Pons (tissue), 1 donor: Measurements from ENCODE around the gene POLD2.

Experiments
- DNase-seq: peaks from one replicate; pipeline ENCODE4 v3.0.0-alpha.2; 2016; ENCODE audit warnings: low spot score

The POLD2 gene

DNA sequence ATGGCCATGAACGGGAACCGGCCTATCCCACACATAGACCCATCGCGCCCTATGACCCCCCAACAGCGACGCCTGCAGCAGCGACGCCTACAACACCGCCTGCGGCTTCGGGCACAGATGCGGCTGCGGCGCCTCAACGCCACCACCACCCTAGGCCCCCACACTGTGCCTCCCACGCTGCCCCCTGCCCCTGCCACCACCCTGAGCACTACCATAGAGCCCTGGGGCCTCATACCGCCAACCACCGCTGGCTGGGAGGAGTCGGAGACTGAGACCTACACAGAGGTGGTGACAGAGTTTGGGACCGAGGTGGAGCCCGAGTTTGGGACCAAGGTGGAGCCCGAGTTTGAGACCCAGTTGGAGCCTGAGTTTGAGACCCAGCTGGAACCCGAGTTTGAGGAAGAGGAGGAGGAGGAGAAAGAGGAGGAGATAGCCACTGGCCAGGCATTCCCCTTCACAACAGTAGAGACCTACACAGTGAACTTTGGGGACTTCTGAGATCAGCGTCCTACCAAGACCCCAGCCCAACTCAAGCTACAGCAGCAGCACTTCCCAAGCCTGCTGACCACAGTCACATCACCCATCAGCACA lies 9.5 kb downstream of the POLD2 start:
- DNase-seq: no peak

DNA sequence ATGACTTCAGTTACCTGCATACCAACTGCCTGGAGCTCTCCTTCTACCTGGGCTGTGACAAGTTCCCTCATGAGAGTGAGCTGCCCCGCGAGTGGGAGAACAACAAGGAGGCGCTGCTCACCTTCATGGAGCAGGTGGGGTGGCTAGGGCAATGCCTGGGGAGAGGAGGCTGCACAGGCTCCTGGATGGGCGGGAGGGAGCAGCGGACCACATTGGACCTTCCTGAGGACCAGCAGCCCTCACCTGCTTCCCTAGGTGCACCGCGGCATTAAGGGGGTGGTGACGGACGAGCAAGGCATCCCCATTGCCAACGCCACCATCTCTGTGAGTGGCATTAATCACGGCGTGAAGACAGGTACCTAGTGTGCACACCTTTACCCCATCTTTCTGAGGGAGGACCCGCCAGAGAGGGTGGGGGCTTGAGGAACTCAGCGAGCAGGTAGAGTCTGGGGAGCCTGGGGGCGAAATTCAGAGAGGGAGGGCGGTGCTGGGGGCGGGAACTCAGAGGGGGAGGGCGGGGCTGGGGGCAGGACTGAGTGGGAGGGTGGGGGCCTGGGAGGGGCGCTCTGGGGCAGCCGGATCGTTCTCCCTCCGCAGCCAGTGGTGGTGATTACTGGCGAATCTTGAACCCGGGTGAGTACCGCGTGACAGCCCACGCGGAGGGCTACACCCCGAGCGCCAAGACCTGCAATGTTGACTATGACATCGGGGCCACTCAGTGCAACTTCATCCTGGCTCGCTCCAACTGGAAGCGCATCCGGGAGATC lies 10.2 kb downstream of the POLD2 start:
- DNase-seq: no peak

DNA sequence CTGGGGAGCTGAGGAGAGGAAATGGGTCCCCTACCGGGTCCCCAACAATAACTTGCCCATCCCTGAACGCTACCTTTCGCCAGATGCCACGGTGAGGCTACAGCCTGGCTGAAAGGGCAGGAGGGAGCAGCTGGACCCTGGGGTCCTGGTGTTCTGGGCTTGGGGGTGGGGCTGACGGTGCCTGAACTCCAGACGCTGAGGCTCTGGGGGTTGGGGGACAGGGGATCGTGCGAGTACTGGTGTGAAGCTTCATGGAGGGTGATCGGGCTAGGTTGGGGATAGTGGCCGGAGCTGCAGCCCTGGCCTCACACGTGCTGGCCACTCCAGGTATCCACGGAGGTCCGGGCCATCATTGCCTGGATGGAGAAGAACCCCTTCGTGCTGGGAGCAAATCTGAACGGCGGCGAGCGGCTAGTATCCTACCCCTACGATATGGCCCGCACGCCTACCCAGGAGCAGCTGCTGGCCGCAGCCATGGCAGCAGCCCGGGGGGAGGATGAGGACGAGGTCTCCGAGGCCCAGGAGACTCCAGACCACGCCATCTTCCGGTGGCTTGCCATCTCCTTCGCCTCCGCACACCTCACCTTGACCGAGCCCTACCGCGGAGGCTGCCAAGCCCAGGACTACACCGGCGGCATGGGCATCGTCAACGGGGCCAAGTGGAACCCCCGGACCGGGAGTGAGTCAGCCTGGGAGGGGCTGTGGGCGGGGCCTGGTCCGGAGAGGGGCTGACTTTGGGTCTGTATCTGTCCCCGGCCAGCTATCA lies 10.9 kb downstream of the POLD2 start:
- no peak for DNase-seq

DNA sequence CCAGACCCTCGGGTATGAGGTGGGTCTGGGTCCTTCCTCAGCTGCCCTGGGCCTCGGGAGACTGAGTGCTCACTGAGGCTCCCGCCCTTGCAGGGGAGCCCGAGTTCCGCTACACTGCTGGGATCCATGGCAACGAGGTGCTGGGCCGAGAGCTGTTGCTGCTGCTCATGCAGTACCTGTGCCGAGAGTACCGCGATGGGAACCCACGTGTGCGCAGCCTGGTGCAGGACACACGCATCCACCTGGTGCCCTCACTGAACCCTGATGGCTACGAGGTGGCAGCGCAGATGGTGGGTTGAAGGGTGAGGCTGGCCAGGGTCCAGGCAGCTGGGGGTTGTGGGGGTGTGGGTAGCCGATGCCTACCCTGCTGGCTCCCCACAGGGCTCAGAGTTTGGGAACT lies 11.6 kb downstream of the POLD2 start:
- no peak for DNase-seq

DNA sequence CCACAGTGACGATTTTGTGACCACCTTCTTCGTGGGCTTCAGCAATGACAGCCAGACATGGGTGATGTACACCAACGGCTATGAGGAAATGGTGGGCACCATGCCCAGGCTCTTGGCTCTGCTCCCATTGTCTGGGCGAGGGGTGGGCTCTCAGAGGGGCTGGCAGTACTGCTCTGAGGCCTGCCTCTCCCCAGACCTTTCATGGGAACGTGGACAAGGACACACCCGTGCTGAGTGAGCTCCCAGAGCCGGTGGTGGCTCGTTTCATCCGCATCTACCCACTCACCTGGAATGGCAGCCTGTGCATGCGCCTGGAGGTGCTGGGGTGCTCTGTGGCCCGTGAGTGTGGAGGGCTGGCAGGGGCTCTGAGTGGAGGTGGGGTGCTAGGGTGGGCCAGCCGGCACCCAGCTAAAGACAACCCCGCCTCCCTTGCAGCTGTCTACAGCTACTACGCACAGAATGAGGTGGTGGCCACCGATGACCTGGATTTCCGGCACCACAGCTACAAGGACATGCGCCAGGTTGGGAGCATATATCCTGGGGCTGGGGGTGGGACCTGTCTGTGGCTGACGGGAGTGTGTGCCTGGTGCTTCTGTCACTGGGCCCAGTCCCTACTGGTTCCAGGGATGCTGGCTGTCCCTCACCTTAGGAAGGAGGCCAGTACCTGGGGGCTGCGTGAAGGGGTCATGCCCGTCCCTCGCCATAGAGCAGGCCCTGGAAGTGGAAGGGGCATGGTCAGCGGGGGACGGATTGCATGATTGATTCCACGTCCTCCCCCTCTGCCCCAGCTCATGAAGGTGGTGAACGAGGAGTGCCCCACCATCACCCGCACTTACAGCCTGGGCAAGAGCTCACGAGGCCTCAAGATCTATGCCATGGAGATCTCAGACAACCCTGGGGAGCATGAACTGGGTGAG lies 12.4 kb downstream of the POLD2 start:
- no peak for DNase-seq

DNA sequence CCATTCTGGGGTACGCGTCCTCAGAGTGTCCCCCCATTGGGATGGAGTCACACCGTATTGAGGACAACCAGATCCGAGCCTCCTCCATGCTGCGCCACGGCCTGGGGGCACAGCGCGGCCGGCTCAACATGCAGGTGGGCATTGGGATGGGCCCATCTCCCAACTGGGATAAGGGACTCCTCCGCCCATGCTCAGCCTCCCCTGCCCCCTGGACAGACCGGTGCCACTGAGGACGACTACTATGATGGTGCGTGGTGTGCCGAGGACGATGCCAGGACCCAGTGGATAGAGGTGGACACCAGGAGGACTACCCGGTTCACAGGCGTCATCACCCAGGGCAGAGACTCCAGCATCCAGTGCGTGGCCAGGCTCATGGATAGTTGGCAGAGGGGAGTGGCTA lies 13.4 kb downstream of the POLD2 start:
- DNase-seq: no peak

DNA sequence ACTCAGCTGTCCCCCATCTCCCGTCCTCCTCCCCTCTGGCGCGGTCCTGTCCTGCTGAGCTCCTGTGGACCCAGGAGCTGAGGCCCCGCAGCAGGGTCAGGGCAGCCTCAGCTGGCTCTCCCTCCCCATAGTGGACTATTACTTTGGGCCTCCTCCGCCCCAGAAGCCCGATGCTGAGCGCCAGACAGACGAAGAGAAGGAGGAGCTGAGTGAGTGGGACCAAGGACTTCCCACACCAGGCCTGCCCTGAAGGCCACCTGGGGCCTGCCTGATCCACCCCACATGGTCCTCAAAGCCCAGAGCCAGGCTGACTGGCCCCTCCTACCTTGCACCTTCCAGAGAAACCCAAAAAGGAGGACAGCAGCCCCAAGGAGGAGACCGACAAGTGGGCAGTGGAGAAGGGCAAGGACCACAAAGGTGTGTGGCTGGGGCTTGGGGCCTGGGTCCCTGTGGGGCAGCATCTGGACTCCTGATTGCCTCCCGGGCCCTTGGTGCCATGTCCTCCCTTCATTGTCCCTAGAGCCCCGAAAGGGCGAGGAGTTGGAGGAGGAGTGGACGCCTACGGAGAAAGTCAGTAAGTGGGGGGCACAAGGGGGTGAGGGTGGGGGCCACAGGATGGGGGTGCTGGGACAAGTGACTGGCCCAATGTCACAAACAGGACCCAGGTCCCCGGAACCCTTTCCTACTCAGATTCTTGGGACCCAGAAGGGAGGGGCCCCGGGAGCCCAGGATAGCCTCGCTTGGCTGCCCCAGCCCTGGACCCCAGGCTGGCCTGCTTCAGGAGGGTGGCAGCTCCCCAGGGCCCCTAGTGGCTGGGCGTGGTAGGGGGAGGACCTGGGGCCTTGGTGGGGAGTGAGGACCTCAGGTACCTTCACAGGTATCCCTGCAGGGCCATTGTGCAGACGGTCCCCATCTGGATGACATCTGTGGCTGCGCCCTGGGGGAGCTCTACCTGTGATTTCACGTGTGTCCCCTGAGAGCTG lies 14.3 kb downstream of the POLD2 start:
- DNase-seq: no peak

DNA sequence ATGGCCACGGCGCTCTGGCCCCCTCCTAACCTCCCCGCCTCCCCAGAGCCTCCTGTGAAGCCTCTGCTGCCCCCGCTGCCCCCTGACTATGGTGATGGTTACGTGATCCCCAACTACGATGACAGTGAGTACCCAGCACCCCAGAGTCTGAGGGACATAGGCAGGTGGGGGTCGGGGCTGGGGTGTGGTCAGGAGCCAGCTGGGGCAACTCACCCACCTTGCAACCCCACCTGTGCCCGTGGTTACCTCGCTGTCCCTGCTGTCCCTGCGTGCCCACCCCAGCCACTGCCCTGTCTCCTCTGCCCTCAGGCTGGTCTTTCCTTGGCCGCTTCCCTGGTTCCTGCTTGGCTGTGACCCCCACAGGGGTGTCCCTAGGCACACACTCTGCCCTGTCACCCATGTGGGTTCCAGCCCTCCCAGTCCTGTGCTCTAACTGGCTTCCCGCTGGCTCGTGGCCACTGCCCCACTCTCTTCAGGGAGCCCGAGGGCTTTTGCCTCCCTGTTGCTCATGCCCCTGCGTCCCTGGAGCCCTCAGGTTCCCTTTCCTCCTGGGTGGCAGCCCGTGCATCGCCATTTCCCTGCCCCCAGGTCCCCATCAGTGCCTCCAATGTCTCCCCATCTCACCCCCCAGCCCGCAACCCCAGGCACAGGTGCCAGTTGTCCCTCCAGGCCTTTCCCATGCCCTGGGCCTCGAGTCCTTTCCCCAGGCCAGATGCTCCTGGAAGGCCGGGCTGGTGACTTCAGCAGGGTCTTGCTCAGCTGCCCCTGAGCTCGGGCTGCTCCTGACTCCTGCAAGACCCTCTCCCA lies 15.2 kb downstream of the POLD2 start:
- no peak for DNase-seq

DNA sequence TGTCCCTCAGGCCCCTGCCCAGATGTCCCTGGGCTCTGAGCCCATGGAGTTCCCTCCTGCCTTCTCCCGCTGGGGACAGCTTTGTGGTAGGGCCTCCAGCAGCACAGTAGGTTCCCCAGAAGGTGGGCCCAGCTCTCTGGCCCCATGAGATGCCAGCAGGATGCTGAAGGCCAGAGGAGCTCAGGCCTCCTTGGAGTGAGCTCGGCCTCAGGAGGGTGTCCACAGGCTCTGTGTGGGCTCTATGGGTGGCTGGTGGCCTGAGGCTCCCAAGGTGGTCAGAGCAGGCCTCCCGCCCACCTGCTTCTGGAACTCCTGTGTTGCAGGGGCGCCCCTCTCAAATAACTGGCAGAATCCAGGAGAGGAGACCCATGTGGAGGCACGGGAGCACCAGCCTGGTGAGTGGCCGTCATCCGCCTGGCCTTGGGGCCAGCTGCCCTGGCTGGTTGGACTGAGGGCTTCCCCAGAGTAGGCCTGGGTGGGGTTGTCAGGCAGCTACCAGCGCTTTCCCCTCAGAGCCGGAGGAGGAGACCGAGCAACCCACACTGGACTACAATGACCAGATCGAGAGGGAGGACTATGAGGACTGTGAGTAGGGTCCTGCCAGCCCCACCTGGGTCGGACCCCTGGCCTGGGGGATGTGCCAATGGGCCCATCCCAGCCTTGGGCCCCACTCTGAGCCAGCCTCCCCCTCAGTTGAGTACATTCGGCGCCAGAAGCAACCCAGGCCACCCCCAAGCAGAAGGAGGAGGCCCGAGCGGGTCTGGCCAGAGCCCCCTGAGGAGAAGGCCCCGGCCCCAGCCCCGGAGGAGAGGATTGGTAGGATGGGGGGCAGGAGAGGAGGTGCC lies 16.0 kb downstream of the POLD2 start:
- DNase-seq: no peak

DNA sequence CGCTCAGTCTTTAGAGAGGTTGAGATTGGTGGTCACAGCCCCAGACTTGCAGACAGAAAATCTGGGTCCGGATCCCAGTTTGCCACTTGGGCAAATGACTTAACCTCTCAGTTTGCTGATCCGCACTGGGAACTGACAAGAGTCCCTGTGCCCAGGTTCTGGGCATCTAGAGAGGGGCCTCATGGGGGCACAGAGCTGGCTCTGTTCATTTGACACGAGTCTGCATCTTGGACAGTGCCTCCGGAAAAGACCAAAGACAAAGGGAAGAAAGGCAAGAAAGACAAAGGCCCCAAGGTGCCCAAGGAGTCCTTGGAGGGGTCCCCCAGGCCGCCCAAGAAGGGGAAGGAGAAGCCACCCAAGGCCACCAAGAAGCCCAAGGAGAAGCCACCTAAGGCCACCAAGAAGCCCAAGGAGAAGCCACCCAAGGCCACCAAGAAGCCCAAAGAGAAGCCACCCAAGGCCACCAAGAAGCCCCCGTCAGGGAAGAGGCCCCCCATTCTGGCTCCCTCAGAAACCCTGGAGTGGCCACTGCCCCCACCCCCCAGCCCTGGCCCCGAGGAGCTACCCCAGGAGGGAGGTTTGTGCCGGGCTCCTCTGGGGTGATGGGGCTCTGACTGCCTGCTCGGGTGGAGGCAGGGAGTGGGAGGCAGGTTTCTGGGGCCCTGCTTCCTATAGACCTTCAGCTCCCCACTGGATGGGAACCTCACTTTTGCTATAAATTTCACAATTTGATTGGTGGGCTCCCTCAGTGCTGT lies 16.9 kb downstream of the POLD2 start:
- DNase-seq: no peak

DNA sequence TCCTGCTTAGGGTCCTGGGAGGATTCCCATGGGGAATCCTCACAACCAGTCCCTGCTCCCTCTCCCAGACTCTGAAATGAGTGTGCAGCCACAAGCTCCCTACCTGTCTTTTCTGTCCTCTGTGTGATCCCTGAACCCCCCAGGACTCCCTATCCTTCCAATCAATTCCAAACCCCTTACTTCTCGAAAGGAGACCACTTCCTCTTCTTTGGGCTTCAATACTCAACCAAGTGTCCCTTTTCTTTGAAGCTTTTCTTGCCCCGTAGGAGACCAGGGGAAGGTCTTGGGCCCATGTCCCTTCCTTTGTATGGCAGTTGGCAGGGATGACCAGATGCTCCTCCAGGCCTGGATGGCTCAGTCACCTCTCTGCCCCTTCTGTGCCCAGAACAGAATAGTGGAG lies 17.5 kb downstream of the POLD2 start:
- no peak for DNase-seq

DNA sequence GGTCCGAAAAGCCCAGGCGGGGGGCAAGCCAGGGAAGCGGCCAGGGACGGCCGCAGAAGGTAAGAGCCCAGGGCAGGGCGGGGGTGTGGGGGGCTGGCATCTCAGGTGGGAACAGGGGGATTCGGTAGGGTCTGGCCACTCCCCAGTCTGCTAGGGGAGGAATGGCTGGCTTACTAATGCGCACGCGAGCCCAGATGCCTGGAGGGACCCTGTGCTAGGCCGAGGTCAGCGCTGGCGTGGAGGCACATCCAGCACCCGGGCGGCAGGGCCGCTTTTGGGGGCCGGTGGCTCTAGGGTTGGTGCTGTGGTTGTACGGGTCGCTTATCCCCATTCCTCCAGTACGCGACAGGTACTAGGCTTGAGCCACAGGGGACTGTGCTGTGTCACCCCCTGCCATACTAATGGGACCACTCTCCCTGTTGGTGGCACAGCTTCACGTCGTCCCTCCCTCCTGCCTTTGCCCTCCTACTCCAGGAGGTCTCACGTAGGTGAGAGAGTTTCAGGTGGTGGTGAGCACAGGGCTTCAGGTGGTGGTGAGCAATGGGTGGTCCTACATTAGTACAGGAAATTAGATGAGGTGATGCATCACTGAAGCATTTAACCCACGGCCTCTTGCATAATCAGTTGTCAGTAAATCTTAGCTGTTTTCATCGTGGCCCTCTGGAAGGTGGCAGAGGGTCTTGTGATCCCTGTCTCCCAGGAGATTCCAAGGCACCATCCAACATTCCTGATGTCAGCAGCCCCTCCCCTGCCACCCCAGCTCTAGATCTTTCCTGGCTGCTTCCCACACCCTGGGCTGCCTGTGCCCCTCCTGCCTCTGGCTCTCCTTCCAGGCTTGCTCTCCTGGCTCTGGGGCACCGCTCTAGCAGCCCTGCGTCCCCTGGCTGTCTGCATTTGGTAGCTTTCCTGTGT lies 18.2 kb downstream of the POLD2 start:
- DNase-seq: peak; percentile 59

DNA sequence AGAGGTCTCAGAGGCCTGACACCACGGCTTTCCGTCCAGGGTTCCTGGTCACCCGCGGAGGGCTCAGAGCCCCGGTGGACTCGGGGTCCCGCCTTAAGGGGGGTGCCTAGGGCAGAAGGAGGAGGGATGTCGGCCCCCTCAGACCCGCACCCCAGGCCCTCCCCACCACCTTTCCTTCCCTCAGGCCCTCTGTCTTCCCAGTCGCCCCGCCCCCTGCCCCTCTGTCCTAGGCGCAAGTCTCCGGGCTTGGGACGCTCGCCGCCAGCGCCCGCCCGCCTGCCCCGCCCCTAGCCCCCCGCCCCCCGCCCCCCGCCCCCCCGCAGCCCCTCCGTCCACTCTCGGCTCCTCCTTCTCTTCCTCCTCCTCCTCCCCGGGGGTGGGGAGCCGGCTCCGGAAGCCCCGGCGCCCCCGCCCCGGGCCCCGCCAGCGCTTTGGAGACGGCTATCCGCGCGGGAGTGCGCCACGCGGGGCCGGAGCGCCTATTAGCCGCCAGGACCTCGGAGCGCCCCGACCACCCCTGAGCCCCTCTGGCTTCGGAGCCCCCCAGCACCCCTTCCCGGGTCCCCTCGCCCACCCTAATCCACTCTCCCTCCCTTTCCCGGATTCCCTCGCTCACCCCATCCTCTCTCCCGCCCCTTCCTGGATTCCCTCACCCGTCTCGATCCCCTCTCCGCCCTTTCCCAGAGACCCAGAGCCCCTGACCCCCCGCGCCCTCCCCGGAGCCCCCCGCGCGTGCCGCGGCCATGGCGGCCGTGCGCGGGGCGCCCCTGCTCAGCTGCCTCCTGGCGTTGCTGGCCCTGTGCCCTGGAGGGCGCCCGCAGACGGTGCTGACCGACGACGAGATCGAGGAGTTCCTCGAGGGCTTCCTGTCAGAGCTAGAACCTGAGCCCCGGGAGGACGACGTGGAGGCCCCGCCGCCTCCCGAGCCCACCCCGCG lies 19.2 kb downstream of the POLD2 start, which contains the start of gene AEBP1:
Gene AEBP1, plus strand, starts transcription at position 423 of the 937 bp plus-strand sequence. Its CDS starts 321 bp downstream, at position 744.
- DNase-seq: no peak

DNA sequence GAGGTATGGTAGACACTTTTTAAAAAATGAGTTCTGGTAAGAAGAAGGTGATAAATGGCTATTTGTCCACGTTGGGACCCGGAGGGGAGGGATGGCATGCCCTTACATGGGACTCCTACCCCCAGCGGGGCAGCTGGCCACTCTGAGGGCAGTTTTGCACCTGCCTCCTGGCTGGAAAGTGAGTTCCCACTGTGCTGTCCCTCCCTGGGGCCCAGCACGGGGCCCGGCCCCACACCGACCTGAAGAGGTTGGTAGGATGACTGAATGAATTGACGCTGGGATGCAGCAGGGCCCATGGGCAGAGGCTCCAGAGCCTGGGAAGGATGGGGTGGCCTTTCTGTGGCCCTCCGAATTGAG lies 19.8 kb downstream of the POLD2 start:
- DNase-seq: no peak

DNA sequence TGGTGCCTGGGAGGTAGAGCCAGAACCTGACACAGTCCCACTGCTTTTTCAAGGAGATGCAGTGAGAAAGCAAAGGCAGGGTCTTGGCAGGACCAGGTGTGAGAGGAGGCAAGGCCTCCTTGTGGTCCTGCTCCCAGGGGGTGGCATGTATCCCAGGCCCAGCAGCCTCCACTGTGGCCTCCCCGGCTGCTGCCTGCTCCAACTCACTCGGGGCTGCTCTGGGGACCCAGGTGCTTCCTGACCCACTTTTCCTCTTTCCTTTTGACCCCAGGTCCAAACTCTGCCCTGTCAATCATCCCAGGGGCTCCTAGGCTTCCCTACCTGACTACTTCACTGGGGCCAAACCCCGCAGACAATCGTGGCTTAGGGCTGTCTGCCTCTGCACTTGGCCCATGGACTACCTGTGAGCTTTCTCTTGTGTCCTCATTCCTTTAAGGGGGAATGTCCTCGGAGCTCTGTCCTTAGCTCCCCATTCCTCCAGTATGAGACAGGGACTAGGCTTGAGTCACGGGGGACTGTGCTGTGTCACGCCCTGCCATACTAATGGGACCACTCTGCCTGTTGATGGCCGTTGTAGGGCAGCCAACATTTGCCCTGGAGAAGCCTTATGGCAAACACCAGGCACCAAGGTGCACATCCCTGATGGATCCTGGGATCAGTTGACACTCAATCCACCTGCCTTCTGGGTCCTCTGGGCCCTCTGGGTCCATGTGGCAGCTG lies 20.3 kb downstream of the POLD2 start:
- DNase-seq: no peak
